ENCODE data around the gene C1orf21.

DNA sequence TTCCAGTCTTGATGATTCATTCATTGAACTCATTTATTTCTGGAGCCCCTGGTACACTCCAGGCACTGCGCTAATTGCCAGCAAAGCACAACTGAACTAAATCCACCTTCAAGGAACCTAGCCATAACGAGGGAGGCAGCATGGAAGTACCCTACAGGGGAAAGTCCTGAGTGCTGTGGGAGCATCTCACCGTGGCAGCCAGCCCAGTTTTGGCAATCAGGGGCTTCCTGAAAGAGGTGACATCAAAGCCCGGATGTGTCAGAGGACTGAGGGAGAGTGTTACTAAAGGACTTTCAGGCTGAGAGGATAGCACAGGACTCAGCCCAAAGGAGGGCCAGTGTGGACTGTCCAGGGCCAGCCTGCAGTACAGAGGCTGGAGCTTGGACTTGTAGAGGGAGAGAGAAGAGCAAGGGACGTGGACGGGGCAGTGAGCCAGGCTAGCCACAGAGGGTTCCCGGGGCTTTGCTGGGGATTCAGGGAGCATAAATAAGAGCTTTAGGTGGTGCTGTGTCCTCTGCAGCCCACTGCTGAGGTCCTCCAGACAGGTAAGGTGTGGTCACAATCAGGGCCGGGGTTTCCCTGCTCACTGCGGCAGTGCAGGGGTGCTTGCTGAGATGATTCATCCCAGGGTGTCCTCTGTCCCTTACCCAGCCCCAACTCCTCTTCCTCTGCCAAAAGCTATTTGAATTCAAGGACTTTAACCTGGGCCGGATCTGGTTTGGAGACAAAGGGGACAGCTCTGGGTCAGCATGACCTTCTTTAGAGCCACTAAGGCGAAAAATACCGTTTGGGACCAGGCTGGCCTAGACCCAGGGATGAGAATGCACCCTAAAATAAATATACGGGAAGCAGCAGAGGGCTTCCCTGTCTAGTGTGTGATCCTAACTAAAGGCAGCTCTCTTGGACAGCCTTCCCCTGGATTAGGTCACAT, 239.5 kb downstream of the C1orf21 start:
- TF ChIP-seq, protein P1, sequence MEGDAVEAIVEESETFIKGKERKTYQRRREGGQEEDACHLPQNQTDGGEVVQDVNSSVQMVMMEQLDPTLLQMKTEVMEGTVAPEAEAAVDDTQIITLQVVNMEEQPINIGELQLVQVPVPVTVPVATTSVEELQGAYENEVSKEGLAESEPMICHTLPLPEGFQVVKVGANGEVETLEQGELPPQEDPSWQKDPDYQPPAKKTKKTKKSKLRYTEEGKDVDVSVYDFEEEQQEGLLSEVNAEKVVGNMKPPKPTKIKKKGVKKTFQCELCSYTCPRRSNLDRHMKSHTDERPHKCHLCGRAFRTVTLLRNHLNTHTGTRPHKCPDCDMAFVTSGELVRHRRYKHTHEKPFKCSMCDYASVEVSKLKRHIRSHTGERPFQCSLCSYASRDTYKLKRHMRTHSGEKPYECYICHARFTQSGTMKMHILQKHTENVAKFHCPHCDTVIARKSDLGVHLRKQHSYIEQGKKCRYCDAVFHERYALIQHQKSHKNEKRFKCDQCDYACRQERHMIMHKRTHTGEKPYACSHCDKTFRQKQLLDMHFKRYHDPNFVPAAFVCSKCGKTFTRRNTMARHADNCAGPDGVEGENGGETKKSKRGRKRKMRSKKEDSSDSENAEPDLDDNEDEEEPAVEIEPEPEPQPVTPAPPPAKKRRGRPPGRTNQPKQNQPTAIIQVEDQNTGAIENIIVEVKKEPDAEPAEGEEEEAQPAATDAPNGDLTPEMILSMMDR (IDR thresholded peaks at IDR 0.05) = no peak
- no peak for TF ChIP-seq POLR2A (IDR thresholded peaks at IDR 0.05)
